ENCODE data around the gene CDCA4.
A peak's percentile ranks its signal among the peaks of the same experiment; 100 is the strongest.

CDCA4 gene

GRCh38 chr14:104973385-104974145, 47.3 kb downstream of the CDCA4 start:
- DNase-seq, result no peak

- no peak for DNase-seq
Observed at GRCh38 chr14:104973135-104973384, 47.8 kb downstream of the CDCA4 start.

GRCh38 chr14:104972301-104973134, 48.4 kb downstream of the CDCA4 start:
- DNase-seq, result no peak

- DNase-seq, result no peak
Observed at GRCh38 chr14:104971447-104972240, 49.2 kb downstream of the CDCA4 start.

- DNase-seq, result no peak
Observed at GRCh38 chr14:104970231-104971068, 50.4 kb downstream of the CDCA4 start.

GRCh38 chr14:104969741-104970230, 51.1 kb downstream of the CDCA4 start:
- DNase-seq, result no peak

- peak in 1 of 2 experiments; percentile 66 for DNase-seq
Observed at GRCh38 chr14:104968541-104969401, 52.1 kb downstream of the CDCA4 start.

GRCh38 chr14:104968153-104968527, 52.7 kb downstream of the CDCA4 start:
- peak in 1 of 2 experiments; percentile 66 for DNase-seq

- peak in 1 of 2 experiments; percentile 38 for DNase-seq
Observed at GRCh38 chr14:104967386-104968152, 53.3 kb downstream of the CDCA4 start.

- no peak for DNase-seq
Observed at GRCh38 chr14:104966981-104967385, 53.9 kb downstream of the CDCA4 start.

- no peak for DNase-seq
Observed at GRCh38 chr14:104966261-104966865, 54.5 kb downstream of the CDCA4 start.

- no peak for DNase-seq
Observed at GRCh38 chr14:104965561-104966231, 55.2 kb downstream of the CDCA4 start.

GRCh38 chr14:104964546-104964945, 56.3 kb downstream of the CDCA4 start:
- DNase-seq, result no peak

Data from NCI-H524 (cell line).